Psoas muscle (tissue), 8 donors: ENCODE results near the gene ARL5C. TPM values are rescaled to one million over a fixed set of nuclear protein-coding genes. Genes with fewer than 3 reads are reported as not detected.
A peak's percentile ranks its signal among the peaks of the same experiment; 100 is the strongest.
"Not testable (repeated sequence)": the region's sequence is repeated elsewhere in the genome, so short reads cannot be mapped to it uniquely, and the experiment has no call there.

Experiments used
- ATAC-seq, 4 donors: fragments of 200-7000 bp; cut with Tn5 transposase; one replicate each; pipeline ENCODE4 v1.9.1; 2020; ENCODE audit warnings: moderate library complexity in 3 of 4, mild to moderate bottlenecking in 2 of 4
- DNase-seq, 2 donors: peaks; one replicate each; pipeline ENCODE4 v3.0.0-alpha.2; 2020
- H3K27ac ChIP-seq: fragments of 200-600 bp; one replicate; pipeline ENCODE4 v1.8.0; 2022
- H3K27me3 ChIP-seq, 3 donors: fragments of 200-600 bp in 1 of 3; one replicate each; pipeline versions ENCODE4 v1.6.1 to v1.8.0; 2013 to 2022; ENCODE audit warnings: low read length in 2 of 3, mild to moderate bottlenecking in 2 of 3, moderate library complexity in 1 of 3; ENCODE audit not compliant: insufficient read depth in 3 of 3
- H3K36me3 ChIP-seq, 2 donors: fragments of 200-600 bp in 1 of 2; one replicate each; pipeline versions ENCODE4 v1.6.1 to v1.8.0; 2013 to 2022; ENCODE audit warnings: low read depth in 1 of 2, mild to moderate bottlenecking in 1 of 2, moderate library complexity in 1 of 2; ENCODE audit not compliant: insufficient read depth in 1 of 2
- H3K4me1 ChIP-seq: fragments of 200-600 bp; one replicate; pipeline ENCODE4 v1.8.0; 2022
- H3K4me3 ChIP-seq: fragments of 200-600 bp; one replicate; pipeline ENCODE4 v1.8.0; 2022; ENCODE audit warnings: mild to moderate bottlenecking
- H3K9me3 ChIP-seq: fragments of 200-600 bp; one replicate; pipeline ENCODE4 v1.8.0; 2022
- CTCF ChIP-seq: fragments of 200-600 bp; IDR thresholded peaks from one replicate; pipeline ENCODE4 v1.8.0; 2022; ENCODE audit warnings: antibody characterized with exemption
- WGBS, 3 donors: extraction: QIAGEN DNeasy Blood & Tissue Kit; methylation state at CpG; one replicate each; pipeline versions ENCODE4 v1.1.6 to v1.1.7; 2013; 5-methylcytosine and 5-hydroxymethylcytosine counted together
- intact Hi-C, 2 donors: fragments of 100-400 bp; cut with DNase I; formaldehyde crosslinking; loops; one replicate each; pipeline versions ENCODE4 v1.11.0 to v1.14.2; 2022
- polyA plus RNA-seq, 3 donors: library from polyadenylated mRNA; stranded (reverse); fragments of 200-250 nt; gene quantifications; one replicate each; pipeline ENCODE4 v1.2.3, GENCODE V29; 2013
- total RNA-seq, 4 donors: library from RNA; stranded (reverse); fragmentation: NEBNext Ultra II Directional in 2 of 4; extraction: Animal tissue kit (Norgen Biotek cat#: 25700) in 2 of 4; gene quantifications; one replicate each; pipeline versions ENCODE4 v1.2.1 to v1.2.4, GENCODE V29; 2021 to 2023
- donor health status: healthy with polysubstance abuse.
- donor health status: DM: no; HTN: no; CAD: no; lungs with moderate emphysema.
- donor health status: Bipolar disorder and iron deficiency.
- donor health status: healthy.
- donor health status: DM: yes; HTN: yes; CAD: no.
- donor health status: DM: no; HTN: no; CAD: no.
- donor health status: DM: no; HTN: no; CAD: no.
- donor health status: DM: yes; HTN: yes; CAD: no.

Gene ARL5C
- total and polyA plus RNA-seq, 7 donors: 0.15 to 1.0 (median 0.15) TPM; not detected in 4

- peak in 1 of 2 donors; percentile 59 for DNase-seq
- Histone ChIP-seq H3K4me1 (no peaks in the 10 kb centered on the region), H3K9me3 (no peaks in the 10 kb centered on the region), H3K27ac (no peak overlapping the region), H3K27me3 (no peaks in the 10 kb centered on the region), H3K4me3 (no peak overlapping the region), H3K36me3 (no peaks in the 10 kb centered on the region)
- peak; percentile 3 for TF ChIP-seq CTCF
- intact Hi-C loops: no loop called here
- 21 to 30% (median 24%) methylated on average over 9 of the region's 9 CpGs for WGBS, 3 donors
- peak; percentile 78 to 92 (median 88) for ATAC-seq
These were observed 42.3 kb downstream of the ARL5C start for GRCh38 chr17:39123627-39124026.

GRCh38 chr17:39122991-39123390 lies 43.0 kb downstream of the ARL5C start:
- ATAC-seq: no peak
- Histone ChIP-seq H3K27ac (no peak overlapping the region), H3K4me3 (no peak overlapping the region), H3K9me3 (no peaks in the 10 kb centered on the region), H3K4me1 (no peaks in the 10 kb centered on the region), H3K27me3 (no peaks in the 10 kb centered on the region), H3K36me3 (no peaks in the 10 kb centered on the region)
- no peak for DNase-seq
- no peak for TF ChIP-seq CTCF
- intact Hi-C loops: no loop called here
- WGBS, 3 donors: 90 to 91% (median 91%) methylated on average over 7 of the region's 7 CpGs

GRCh38 chr17:39121919-39122318 lies 44.0 kb downstream of the ARL5C start:
- DNase-seq, intact Hi-C loops: not testable (repeated sequence)
- WGBS, 3 donors: 88 to 95% (median 92%) methylated on average over 10 of the region's 10 CpGs

GRCh38 chr17:39118674-39119419 lies 47.1 kb downstream of the ARL5C start:
- intact Hi-C loops: no loop called here
- no peaks in the 10 kb centered on the region for H3K9me3 ChIP-seq
- DNase-seq (no peak), ATAC-seq (no peak)
- no peaks in the 10 kb centered on the region for H3K27me3 ChIP-seq
- H3K4me1 ChIP-seq: no peaks in the 10 kb centered on the region
- H3K27ac ChIP-seq: no peak overlapping the region
- TF ChIP-seq CTCF: no peak
- no peak overlapping the region for H3K4me3 ChIP-seq
- 91 to 93% (median 92%) methylated on average over 5 of the region's 5 CpGs for WGBS, 3 donors
- no peaks in the 10 kb centered on the region for H3K36me3 ChIP-seq

More at GRCh38 chr17:39121919-39122318, 44.0 kb downstream of the ARL5C start:
- not testable (repeated sequence) for H3K4me1 ChIP-seq, H3K9me3 ChIP-seq, H3K27me3 ChIP-seq, H3K4me3 ChIP-seq, H3K36me3 ChIP-seq, H3K27ac ChIP-seq, ATAC-seq

- DNase-seq: no peak
These were observed 49.7 kb downstream of the ARL5C start for GRCh38 chr17:39116224-39116623.

More at GRCh38 chr17:39116224-39116623, 49.7 kb downstream of the ARL5C start:
- intact Hi-C loops: no loop called here
- no peak overlapping the region for H3K27ac ChIP-seq
- no peak overlapping the region for H3K4me3 ChIP-seq
- H3K27me3 ChIP-seq: peaks cover 0 to 4% (median 0%) of the 10 kb centered on the region in 3 donors
- no peaks in the 10 kb centered on the region for H3K36me3 ChIP-seq
- TF ChIP-seq CTCF: no peak
- no peak for ATAC-seq
- no peaks in the 10 kb centered on the region for H3K4me1 ChIP-seq
- WGBS, 3 donors: 49 to 80% (median 74%) methylated on average over 3 of the region's 3 CpGs
- no peaks in the 10 kb centered on the region for H3K9me3 ChIP-seq
